Peyer's patch (tissue), 4 donors: Measurements from ENCODE around the gene AHSP. TPM values are rescaled to one million over a fixed set of nuclear protein-coding genes. Genes with fewer than 3 reads are reported as not detected.
"Not testable (repeated sequence)": the region's sequence is repeated elsewhere in the genome, so short reads cannot be mapped to it uniquely, and the experiment has no call there.

Experiments used
- DNase-seq, 3 donors: peaks; one replicate each; pipeline ENCODE4 v3.0.0-alpha.2; 2017 to 2019
- H3K27ac ChIP-seq, 4 donors: fragments of 200-600 bp; sonication (generic); one replicate each; pipeline ENCODE4 v1.5.1; 2016 to 2019
- H3K27me3 ChIP-seq, 2 donors: fragments of 200-600 bp; sonication (generic); one replicate each; pipeline ENCODE4 v1.5.1; 2019
- H3K36me3 ChIP-seq, 3 donors: fragments of 200-600 bp; sonication (generic); one replicate each; pipeline ENCODE4 v1.5.1; 2016 to 2019
- H3K4me1 ChIP-seq, 4 donors: fragments of 200-600 bp; sonication (generic); one replicate each; pipeline ENCODE4 v1.5.1; 2016 to 2019
- H3K4me3 ChIP-seq, 4 donors: fragments of 200-600 bp; sonication (generic); 1 replicate in 3 of 4; 2 replicates in 1 of 4; pipeline ENCODE4 v1.5.1; 2016 to 2019; ENCODE audit warnings: mild to moderate bottlenecking in 1 of 4
- H3K9me3 ChIP-seq, 4 donors: fragments of 200-600 bp; sonication (generic); one replicate each; pipeline ENCODE4 v1.5.1; 2016 to 2019; ENCODE audit warnings: mild to moderate bottlenecking in 1 of 4
- CTCF ChIP-seq, 6 experiments: fragments of 450-650 bp in 4 of 6; fragments of 200-600 bp in 2 of 6; sonication (generic) in 1 of 6; IDR thresholded peaks; one replicate each; pipeline ENCODE4 v1.5.1; 2017 to 2019; ENCODE audit warnings: antibody characterized with exemption in 6 of 6, mild to moderate bottlenecking in 3 of 6, moderate library complexity in 1 of 6
- POLR2A ChIP-seq, 2 donors: fragments of 450-650 bp; IDR thresholded peaks; one replicate each; pipeline ENCODE4 v1.5.1; 2017; ENCODE audit warnings: antibody characterized with exemption in 2 of 2, mild to moderate bottlenecking in 2 of 2, moderate library complexity in 2 of 2
- total RNA-seq, 4 donors: library from RNA; depleted of rRNA; stranded (reverse); fragments of >200 nt; gene quantifications; one replicate each; pipeline ENCODE4 v1.1.0, GENCODE V29; 2016

AHSP gene
- total RNA-seq = not detected

GRCh38 chr16:31527734-31528274 lies at the start of gene AHSP:
TSS of gene AHSP (plus strand) at chr16:31527900. CDS start at chr16:31528140, 240 bp downstream.
- no peak within 1 kb of the TSS for H3K27ac ChIP-seq
- H3K4me1 ChIP-seq = no peaks in the 10 kb centered on the region
- no peak for DNase-seq
- H3K36me3 ChIP-seq = no peaks in the 10 kb centered on the region
- no peaks in the 10 kb centered on the region for H3K9me3 ChIP-seq
- no peak within 1 kb of the TSS for H3K4me3 ChIP-seq
- H3K27me3 ChIP-seq = no peaks in the 10 kb centered on the region
- TF ChIP-seq POLR2A (IDR thresholded peaks at IDR 0.05) (no peak), CTCF (IDR thresholded peaks at IDR 0.05) (no peak)

DNA sequence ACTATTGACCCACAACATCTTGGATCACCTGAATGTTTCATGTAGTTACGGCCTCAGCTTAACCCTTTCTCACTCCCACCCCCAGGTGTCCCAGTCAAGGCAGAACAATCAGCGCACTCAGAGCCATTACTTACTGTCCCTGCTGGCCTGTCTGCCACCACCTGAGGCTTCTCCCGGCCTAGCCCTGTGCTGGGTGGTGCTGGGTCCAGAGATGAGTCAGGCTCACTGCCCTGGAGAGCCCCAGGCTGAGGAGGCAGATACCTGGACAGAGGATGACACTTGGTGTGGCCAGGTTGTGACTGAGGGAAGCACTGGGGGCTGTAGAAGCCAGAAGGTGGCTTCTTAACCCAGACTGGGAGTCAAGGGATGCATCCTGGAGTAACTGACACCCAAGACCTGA lies 48.7 kb upstream of the AHSP start:
- Histone ChIP-seq H3K36me3 (peaks cover 0 to 4% (median 0%) of the 10 kb centered on the region in 3 donors), H3K4me3 (no peak overlapping the region), H3K27me3 (no peaks in the 10 kb centered on the region), H3K9me3 (no peaks in the 10 kb centered on the region), H3K4me1 (peaks cover 0 to 58% (median 7%) of the 10 kb centered on the region in 4 donors), H3K27ac (peak overlapping the region in 3 of 4 donors; percentile 36 to 88 (median 47))
- no peak for TF ChIP-seq POLR2A (IDR thresholded peaks at IDR 0.05)
- TF ChIP-seq CTCF (IDR thresholded peaks at IDR 0.05) = peak in 1 of 6 experiments; percentile 4
- peak in 1 of 3 donors; percentile 73 for DNase-seq

DNA sequence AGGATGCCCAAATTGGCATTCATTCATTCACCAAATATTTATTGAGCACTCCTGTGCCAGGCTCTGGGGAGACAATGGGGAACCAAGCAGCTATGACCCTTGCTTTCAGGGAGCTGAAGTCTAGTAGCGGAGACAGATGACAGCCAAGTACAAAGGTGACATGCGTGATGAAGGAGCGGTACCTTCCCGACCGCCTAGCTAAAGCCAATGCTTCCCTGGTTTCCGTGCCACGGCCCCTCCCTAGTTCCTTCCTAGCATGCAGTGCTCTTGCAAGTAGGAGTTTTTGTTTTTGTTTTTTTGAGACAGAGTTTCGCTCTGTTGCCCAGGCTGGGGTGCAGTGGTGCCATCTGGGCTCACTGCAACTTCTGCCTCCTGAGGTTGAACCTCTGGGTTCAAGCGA lies 47.9 kb upstream of the AHSP start:
- no peaks in the 10 kb centered on the region for H3K36me3 ChIP-seq
- H3K9me3 ChIP-seq = no peaks in the 10 kb centered on the region
- no peaks in the 10 kb centered on the region for H3K27me3 ChIP-seq
- peak overlapping the region in 2 of 4 donors; percentile 47 to 48 for H3K27ac ChIP-seq
- no peak overlapping the region for H3K4me3 ChIP-seq
- peaks cover 0 to 50% (median 7%) of the 10 kb centered on the region in 4 donors for H3K4me1 ChIP-seq
- no peak for TF ChIP-seq CTCF (IDR thresholded peaks at IDR 0.05)
- TF ChIP-seq POLR2A (IDR thresholded peaks at IDR 0.05) = no peak
- DNase-seq = peak in 1 of 3 donors; percentile 68

- peak in 2 of 3 donors; percentile 81 to 83 for DNase-seq
- Histone ChIP-seq H3K9me3 (no peaks in the 10 kb centered on the region), H3K4me1 (peaks cover 0 to 40% (median 6%) of the 10 kb centered on the region in 4 donors), H3K4me3 (no peak overlapping the region), H3K27ac (peak overlapping the region in 3 of 4 donors; percentile 47 to 51 (median 48)), H3K27me3 (no peaks in the 10 kb centered on the region), H3K36me3 (no peaks in the 10 kb centered on the region)
- TF ChIP-seq CTCF (IDR thresholded peaks at IDR 0.05) (no peak), POLR2A (IDR thresholded peaks at IDR 0.05) (no peak)
Measured at GRCh38 chr16:31480851-31481536, 46.7 kb upstream of the AHSP start.

- Histone ChIP-seq H3K4me3 (no peak within 1 kb of the TSS), H3K4me1 (peaks cover under 1 to 40% (median 3%) of the 10 kb centered on the region in 4 donors), H3K27me3 (no peaks in the 10 kb centered on the region), H3K36me3 (no peaks in the 10 kb centered on the region), H3K27ac (no peak within 1 kb of the TSS), H3K9me3 (peaks cover 0 to 4% (median 0%) of the 10 kb centered on the region in 4 donors)
- DNase-seq = no peak
- TF ChIP-seq POLR2A (IDR thresholded peaks at IDR 0.05) (no peak), CTCF (IDR thresholded peaks at IDR 0.05) (no peak)
Measured at GRCh38 chr16:31483081-31483480, 44.6 kb upstream of the AHSP start, which contains the start of gene SLC5A2. TSS of gene SLC5A2 (plus strand) at chr16:31483123. CDS start at chr16:31483137, 14 bp downstream.

- H3K9me3 ChIP-seq, H3K36me3 ChIP-seq, H3K4me3 ChIP-seq, H3K27ac ChIP-seq, DNase-seq, H3K27me3 ChIP-seq: not testable (repeated sequence)
- H3K4me1 ChIP-seq = peaks cover 4 to 41% (median 7%) of the 10 kb centered on the region in 4 donors
Measured at GRCh38 chr16:31484048-31484447, 43.7 kb upstream of the AHSP start.
